Epithelial cell of proximal tubule (primary cell): Measurements from ENCODE around the gene TEF. TPM values are rescaled to one million over a fixed set of nuclear protein-coding genes. Genes with fewer than 3 reads are reported as not detected.

ENCODE experiments used
- DNase-seq: peaks from one replicate; pipeline ENCODE4 v3.0.0-alpha.2; 2011; ENCODE audit warnings: low read depth
- H3K4me3 ChIP-seq: 2 replicates; pipeline ENCODE4 v1.5.1; 2011; ENCODE audit warnings: low read depth, mild to moderate bottlenecking, low read length
- total RNA-seq: library from RNA; depleted of rRNA; stranded (reverse); fragments of >200 nt; gene quantifications from 2 replicates; pipeline ENCODE4 v1.2.3, GENCODE V29; 2015
- TF ChIP-seq, protein P1 (sequence below): conservative IDR thresholded peaks from 2 replicates; pipeline ENCODE4 v1.5.1; 2012; ENCODE audit warnings: low read depth, mild to moderate bottlenecking, low read length

TEF gene, protein sequence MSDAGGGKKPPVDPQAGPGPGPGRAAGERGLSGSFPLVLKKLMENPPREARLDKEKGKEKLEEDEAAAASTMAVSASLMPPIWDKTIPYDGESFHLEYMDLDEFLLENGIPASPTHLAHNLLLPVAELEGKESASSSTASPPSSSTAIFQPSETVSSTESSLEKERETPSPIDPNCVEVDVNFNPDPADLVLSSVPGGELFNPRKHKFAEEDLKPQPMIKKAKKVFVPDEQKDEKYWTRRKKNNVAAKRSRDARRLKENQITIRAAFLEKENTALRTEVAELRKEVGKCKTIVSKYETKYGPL
- total RNA-seq, result 0.81 and 1.8 TPM in 2 replicates

DNA sequence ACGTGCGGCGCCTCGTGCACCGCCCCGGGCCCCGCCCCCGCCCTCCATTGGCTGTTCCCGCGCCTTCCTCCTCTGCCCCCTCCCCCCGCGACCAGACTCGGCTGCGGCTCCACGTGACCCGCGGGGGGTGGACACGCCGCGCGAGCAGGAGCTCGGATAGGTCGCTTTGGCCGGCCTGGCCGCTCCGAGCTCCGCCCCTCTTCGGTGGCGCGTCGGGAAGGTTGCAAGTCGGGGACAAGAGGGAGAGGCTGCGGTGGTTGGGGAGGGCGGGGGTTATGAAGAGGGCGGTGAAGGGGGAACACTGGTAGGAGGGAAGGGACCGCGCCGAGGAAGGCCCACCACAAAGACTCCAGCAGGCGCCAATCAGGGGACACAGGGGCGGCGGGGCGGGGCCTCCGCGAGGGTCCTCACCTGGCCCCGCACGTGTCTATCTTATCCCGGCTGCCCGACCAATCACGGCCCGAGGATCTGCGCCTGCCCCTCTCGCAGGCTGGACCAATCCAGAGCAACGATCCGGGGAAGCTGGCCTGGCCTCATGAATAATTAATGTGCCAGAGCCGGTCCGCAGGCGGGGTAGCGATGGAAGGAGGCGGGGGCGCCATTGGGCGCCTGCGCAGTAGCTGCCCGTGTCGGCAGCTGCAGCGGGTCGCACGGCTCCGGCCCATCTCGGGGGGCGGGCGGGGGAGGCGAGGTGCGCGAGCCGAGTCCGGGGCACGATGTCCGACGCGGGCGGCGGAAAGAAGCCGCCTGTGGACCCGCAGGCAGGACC, at the start of gene TEF:
Gene TEF, plus strand, starts transcription at position 614 of the 769 bp plus-strand sequence. Its CDS starts 103 bp downstream, at position 717.
- TF ChIP-seq, protein P1, sequence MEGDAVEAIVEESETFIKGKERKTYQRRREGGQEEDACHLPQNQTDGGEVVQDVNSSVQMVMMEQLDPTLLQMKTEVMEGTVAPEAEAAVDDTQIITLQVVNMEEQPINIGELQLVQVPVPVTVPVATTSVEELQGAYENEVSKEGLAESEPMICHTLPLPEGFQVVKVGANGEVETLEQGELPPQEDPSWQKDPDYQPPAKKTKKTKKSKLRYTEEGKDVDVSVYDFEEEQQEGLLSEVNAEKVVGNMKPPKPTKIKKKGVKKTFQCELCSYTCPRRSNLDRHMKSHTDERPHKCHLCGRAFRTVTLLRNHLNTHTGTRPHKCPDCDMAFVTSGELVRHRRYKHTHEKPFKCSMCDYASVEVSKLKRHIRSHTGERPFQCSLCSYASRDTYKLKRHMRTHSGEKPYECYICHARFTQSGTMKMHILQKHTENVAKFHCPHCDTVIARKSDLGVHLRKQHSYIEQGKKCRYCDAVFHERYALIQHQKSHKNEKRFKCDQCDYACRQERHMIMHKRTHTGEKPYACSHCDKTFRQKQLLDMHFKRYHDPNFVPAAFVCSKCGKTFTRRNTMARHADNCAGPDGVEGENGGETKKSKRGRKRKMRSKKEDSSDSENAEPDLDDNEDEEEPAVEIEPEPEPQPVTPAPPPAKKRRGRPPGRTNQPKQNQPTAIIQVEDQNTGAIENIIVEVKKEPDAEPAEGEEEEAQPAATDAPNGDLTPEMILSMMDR, result no peak
- peak; percentile 66 for DNase-seq
- peak within 1 kb of the TSS; percentile 74 for H3K4me3 ChIP-seq

DNA sequence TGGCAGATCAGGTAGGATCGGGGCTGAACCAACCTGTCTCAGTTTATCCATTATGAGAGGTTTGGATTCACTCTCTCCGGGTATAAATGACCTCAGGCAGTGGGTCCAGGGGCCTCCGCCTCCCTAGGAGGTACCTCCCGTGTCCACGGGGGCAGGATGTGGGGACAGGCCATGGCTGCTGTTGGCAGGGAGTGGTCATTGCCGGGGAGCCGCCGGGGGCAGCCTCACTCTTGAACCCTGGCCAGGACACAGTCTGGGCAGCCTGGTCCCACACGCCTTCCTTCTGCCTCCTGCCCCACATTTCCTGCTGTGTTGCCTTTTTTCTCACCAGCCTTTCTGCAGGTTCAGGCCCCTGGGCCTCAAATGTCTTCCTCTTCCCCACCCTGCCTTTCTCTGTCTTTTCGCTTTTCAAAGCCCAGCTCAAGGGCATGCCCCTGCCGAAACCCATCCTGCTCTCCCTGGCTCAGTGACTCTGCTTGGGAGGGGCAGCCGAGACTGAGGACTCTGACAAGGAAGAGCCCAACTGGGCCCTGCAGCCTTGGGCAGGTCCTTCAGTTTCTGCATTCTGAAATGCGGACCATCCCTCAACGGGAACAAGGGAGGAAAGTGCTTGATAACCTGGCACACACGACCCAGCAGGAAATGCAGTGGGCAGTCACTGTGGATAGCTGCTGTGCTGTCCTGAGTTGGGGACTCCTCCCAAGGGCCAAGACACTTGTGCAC, 49.4 kb upstream of the TEF start:
- TF ChIP-seq, protein P1, result no peak
- no peak for DNase-seq
- no peak overlapping the region for H3K4me3 ChIP-seq

DNA sequence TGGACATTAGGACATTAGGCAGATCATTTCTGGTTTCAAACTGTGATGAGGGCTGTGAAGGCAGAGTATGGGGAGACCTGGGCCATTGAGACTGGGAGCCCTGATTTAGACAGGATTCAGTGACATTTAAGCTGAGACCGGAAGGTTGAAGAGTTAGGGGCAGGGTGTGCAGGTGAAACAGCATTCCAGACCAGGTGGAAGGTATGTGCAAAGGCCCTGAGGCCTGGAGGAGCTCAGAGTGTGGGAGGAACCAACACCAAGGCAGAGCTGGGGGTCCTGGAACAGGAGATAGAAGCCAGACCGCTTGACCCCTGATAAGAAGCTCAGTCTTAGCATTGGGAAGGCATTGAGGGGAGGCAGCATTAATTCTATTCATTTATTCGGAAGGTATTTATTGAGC, 47.9 kb upstream of the TEF start:
- TF ChIP-seq, protein P1, result no peak
- H3K4me3 ChIP-seq, result no peak overlapping the region
- no peak for DNase-seq

DNA sequence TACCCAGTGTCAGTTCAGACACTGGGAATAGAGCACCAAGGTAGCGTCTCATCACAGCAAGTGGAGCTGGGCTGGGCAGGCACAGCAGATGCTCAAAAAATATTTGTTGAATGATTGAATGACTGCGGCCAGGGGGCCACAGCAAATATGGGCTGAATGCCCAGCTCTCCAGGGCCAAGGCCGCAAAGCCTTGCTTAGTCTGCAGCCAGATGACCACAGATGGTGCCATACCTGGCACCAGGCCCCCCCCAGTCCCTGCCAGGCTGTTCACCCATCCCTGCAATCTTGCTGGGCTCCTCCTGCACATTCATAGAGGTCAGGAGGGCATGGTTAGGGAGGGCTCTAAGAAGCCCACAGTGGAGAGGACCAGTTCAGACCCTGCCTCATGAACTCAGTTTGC, 47.5 kb upstream of the TEF start:
- TF ChIP-seq, protein P1, result no peak
- H3K4me3 ChIP-seq, result no peak overlapping the region

DNA sequence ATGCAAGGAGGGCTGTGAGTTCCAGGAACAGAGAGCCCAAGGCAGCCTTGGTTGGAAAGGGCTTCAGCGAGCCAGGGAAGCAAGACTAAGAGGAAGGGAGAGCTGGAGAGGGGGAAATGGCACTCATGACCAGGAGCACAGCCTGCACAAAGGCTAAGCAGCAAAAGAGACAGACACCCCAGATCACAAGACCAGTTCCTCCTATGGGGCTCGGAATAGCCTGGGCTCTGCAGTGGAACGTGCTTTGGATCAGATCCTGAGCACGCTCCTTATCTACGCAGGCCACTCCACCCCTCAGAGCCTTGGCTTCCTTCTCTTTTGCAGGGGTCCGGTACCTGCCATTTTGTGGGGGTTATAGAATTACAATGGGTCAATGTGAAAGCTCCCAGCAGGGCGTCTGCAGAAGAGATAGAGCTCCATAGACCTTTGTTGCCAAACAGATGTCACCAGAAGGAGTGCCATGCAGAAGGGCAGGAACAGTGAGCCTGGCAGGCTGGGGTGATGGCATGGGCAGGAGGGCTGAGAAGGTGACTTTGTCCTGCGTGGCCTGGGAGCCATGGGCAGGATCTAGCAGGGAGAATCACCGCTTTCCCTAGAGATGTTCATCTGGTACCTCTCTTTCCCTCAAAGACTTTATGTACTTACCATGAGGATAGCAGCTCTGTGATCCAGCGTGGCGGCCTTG, 46.6 kb upstream of the TEF start:
- no peak for DNase-seq
- TF ChIP-seq, protein P1, result no peak
- H3K4me3 ChIP-seq, result no peak overlapping the region

More for the DNA sequence above, 47.5 kb upstream of the TEF start:
- no peak for DNase-seq

DNA sequence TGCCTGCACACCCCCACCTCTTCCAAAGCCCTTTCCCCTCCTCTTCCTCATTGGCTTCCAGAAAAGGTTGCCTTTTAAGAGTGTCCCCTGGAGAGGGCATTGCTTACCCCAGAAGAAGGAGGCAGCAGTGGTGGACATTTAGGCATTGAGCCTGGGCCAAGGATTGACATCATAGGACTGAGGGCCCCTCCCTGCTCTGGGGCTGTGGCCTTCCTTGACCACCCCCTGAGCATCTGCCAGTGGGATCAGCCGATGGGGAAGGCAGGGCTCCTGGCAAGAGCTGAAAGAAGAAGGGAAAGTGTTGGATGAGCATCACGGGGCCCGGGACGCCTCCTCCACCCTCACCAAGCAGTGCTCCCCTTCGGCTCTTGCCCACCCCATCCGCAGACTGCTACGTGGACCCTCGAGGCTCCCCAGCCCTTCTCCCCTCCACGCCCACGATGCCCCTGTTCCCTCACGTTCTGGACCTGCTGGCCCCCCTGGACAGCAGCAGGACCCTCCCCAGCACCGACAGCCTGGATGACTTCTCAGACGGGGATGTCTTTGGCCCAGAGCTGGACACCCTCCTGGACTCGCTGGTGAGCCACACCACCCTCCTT, 43.0 kb upstream of the TEF start:
- TF ChIP-seq, protein P1, result no peak
- no peak overlapping the region for H3K4me3 ChIP-seq
- DNase-seq, result no peak
